Body of pancreas (tissue), 4 donors: ENCODE measurements around the gene TMEM9.
A peak's percentile ranks its signal among the peaks of the same experiment; 100 is the strongest.

Source experiments
- POLR2A ChIP-seq, 3 donors: fragments of 450-650 bp; IDR thresholded peaks; one replicate each; pipeline ENCODE4 v1.6.1; 2016; ENCODE audit warnings: antibody characterized with exemption in 3 of 3, mild to moderate bottlenecking in 2 of 3
- TF ChIP-seq, protein P1 (sequence below), 7 experiments: fragments of 450-650 bp in 4 of 7; fragments of 200-600 bp in 3 of 7; sonication (generic) in 3 of 7; IDR thresholded peaks; one replicate each; pipeline ENCODE4 v1.5.1; 2016 to 2019; ENCODE audit warnings: antibody characterized with exemption in 7 of 7

DNA sequence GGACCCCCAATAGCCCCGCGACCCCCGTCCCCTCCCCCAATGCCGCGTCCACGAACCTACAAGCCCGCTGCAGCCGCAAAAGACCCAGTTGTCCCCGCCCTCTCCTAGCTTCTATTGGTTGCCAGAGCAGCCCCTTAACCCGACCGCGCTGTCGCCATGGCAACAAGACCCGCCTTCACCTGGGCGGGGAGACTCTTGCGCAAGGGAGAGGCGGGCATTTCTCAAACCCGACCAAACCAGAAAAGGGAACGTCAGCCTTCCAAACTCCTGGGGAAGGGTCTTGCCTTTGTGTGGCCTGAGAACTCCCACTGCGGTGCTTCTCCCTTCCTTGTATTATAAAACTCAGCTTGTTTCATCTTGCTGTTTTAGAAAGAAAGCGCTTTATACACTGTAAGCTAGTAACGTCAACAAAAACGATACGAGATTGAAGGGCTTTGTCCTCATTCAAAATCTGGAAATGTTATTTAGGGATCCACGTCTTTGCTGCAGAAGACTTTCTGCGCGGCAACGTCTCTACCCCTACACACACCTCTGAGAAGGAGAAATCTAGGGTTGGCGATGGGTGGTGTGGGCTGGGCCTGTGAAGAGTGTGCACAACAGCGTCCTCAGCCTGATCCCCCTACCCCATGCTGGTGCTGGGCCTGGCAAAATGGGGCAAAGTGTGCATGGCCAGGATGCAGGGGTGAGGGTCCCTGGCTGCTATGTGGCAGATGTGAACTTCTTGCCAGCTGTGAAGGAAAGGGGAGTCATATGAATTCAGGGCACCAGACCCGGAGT, at the start of gene TMEM9:
- TF ChIP-seq, protein P1, sequence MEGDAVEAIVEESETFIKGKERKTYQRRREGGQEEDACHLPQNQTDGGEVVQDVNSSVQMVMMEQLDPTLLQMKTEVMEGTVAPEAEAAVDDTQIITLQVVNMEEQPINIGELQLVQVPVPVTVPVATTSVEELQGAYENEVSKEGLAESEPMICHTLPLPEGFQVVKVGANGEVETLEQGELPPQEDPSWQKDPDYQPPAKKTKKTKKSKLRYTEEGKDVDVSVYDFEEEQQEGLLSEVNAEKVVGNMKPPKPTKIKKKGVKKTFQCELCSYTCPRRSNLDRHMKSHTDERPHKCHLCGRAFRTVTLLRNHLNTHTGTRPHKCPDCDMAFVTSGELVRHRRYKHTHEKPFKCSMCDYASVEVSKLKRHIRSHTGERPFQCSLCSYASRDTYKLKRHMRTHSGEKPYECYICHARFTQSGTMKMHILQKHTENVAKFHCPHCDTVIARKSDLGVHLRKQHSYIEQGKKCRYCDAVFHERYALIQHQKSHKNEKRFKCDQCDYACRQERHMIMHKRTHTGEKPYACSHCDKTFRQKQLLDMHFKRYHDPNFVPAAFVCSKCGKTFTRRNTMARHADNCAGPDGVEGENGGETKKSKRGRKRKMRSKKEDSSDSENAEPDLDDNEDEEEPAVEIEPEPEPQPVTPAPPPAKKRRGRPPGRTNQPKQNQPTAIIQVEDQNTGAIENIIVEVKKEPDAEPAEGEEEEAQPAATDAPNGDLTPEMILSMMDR (IDR thresholded peaks at IDR 0.05), result peak in 1 of 7 experiments; percentile 10
- TF ChIP-seq POLR2A (IDR thresholded peaks at IDR 0.05), result peak; percentile 10 to 56 (median 47)
